Endothelial cell of umbilical vein (primary cell): Measurements from ENCODE around the gene USP46. TPM values are rescaled to one million over a fixed set of nuclear protein-coding genes. Genes with fewer than 3 reads are reported as not detected.

Experiments
- BruUV-seq: library from RNA; stranded (reverse); fragments of 400-500 nt; replicated peaks from 2 replicates; lab custom pipeline; 2021; lab: Mats Ljungman, UMichigan
- CTCF ChIA-PET: fragments of 300-600, 350-600 bp; sonication (Branson Sonifier 250); formaldehyde crosslinking; loops from one replicate; lab custom pipeline; 2021; ENCODE audit warnings: antibody characterized with exemption, inconsistent platforms; lab: Charles Lee
- POLR2A ChIA-PET: fragments of 300-600, 350-600 bp; sonication (Branson Sonifier 250); formaldehyde crosslinking; loops from one replicate; lab custom pipeline; 2021; ENCODE audit warnings: antibody characterized with exemption, inconsistent platforms; lab: Charles Lee
- DNase-seq: peaks from one replicate; pipeline ENCODE4 v3.0.0-alpha.2; 2011; ENCODE audit warnings: low read depth, low spot score
- FAIRE-seq: peaks from 2 replicates; lab custom pipeline; 2011; peaks lifted over from hg19 to GRCh38; lab: Jason Lieb, UNC
- H2AFZ ChIP-seq: 2 replicates; pipeline ENCODE4 v1.6.0; 2012; ENCODE audit warnings: low read depth, low read length, control low read depth, inconsistent platforms
- H3K27ac ChIP-seq: 2 replicates; pipeline ENCODE4 v1.5.1; 2011; ENCODE audit warnings: low read depth, mild to moderate bottlenecking, control low read depth, low read length, moderate library complexity; ENCODE audit not compliant: insufficient read depth
- H3K27me3 ChIP-seq, 2 experiments: 2 replicates each; pipeline versions ENCODE4 v1.6.0 to v1.6.1; 2011; ENCODE audit warnings: low read length in 2 of 2, mixed read lengths in 1 of 2; ENCODE audit not compliant: control insufficient read depth in 2 of 2, insufficient read depth in 2 of 2
- H3K36me3 ChIP-seq, 2 experiments: 2 replicates in 1 of 2; 3 replicates in 1 of 2; pipeline ENCODE4 v1.5.1; 2011; ENCODE audit warnings: low read length in 2 of 2, mild to moderate bottlenecking in 1 of 2, moderate library complexity in 1 of 2; ENCODE audit not compliant: control insufficient read depth in 2 of 2, insufficient read depth in 2 of 2; ENCODE audit errors: extremely low read depth in 1 of 2
- H3K4me1 ChIP-seq: 3 replicates; pipeline ENCODE4 v1.5.1; 2011; ENCODE audit warnings: mild to moderate bottlenecking, low read length; ENCODE audit not compliant: control insufficient read depth, insufficient read depth; ENCODE audit errors: extremely low read depth
- H3K4me2 ChIP-seq: 2 replicates; pipeline ENCODE4 v1.6.1; 2011; ENCODE audit warnings: low read length, control low read depth, mixed read lengths; ENCODE audit not compliant: insufficient read depth
- H3K4me3 ChIP-seq, 3 experiments: fragments of 200-600 bp in 1 of 3; sonication (generic), shearing (Covaris generic) in 1 of 3; replicated peaks in 1 of 3; 2 replicates each; pipeline ENCODE4 v1.5.1; 2011 to 2016; ENCODE audit warnings: control low read depth in 3 of 3, low read length in 3 of 3, mild to moderate bottlenecking in 2 of 3, inconsistent platforms in 1 of 3, low read depth in 1 of 3, moderate library complexity in 1 of 3; ENCODE audit not compliant: insufficient read depth in 1 of 3
- H3K79me2 ChIP-seq: 2 replicates; pipeline ENCODE4 v1.6.0; 2012; ENCODE audit warnings: low read length, inconsistent platforms; ENCODE audit not compliant: control insufficient read depth, insufficient read depth
- H3K9ac ChIP-seq: replicated peaks from 2 replicates; pipeline ENCODE3; 2011; ENCODE audit warnings: low read length, control low read depth; ENCODE audit not compliant: insufficient read depth; ENCODE audit errors: extremely low read depth
- H3K9me1 ChIP-seq: replicated peaks from 3 replicates; pipeline ENCODE4 v1.6.0; 2011; ENCODE audit warnings: mild to moderate bottlenecking, low read length; ENCODE audit not compliant: control insufficient read depth, insufficient read depth; ENCODE audit errors: extremely low read depth
- H3K9me3 ChIP-seq: replicated peaks from 2 replicates; pipeline ENCODE4 v1.5.1; 2012; ENCODE audit warnings: low read length, inconsistent platforms; ENCODE audit not compliant: control insufficient read depth, insufficient read depth
- H4K20me1 ChIP-seq: replicated peaks from 2 replicates; pipeline ENCODE3; 2011; ENCODE audit warnings: mild to moderate bottlenecking, low read length; ENCODE audit not compliant: control insufficient read depth, insufficient read depth; ENCODE audit errors: extremely low read depth
- EZH2 ChIP-seq: IDR thresholded peaks from 2 replicates; pipeline ENCODE4 v1.6.1; 2012; ENCODE audit warnings: borderline replicate concordance, low read depth, mild to moderate bottlenecking, moderate library complexity, low read length, inconsistent platforms; ENCODE audit not compliant: severe bottlenecking
- FOS ChIP-seq: IDR thresholded peaks from 2 replicates; pipeline ENCODE4 v1.6.1; 2011; ENCODE audit warnings: mild to moderate bottlenecking, low read length, moderate library complexity, borderline replicate concordance; ENCODE audit not compliant: insufficient read depth
- GATA2 ChIP-seq: IDR thresholded peaks from 2 replicates; pipeline ENCODE4 v1.7.0; 2011; ENCODE audit warnings: low read depth, mild to moderate bottlenecking, moderate library complexity, mixed read lengths, low read length; ENCODE audit not compliant: insufficient read length, insufficient read depth
- JUN ChIP-seq: IDR thresholded peaks from 2 replicates; pipeline ENCODE4 v1.6.1; 2011; ENCODE audit warnings: borderline replicate concordance, low read depth; ENCODE audit not compliant: insufficient read length, insufficient read depth
- MYC ChIP-seq: IDR thresholded peaks from one replicate; pipeline ENCODE4 v1.6.1; 2011; ENCODE audit warnings: mild to moderate bottlenecking, low read depth, low read length
- POLR2A ChIP-seq: IDR thresholded peaks from 2 replicates; pipeline ENCODE4 v1.6.1; 2012; ENCODE audit warnings: low read depth, mild to moderate bottlenecking, control low read depth, low read length
- POLR2AphosphoS5 ChIP-seq: IDR thresholded peaks from 2 replicates; pipeline ENCODE4 v1.6.1; 2012; ENCODE audit warnings: low read depth, mild to moderate bottlenecking, control low read depth, low read length, moderate library complexity; ENCODE audit not compliant: insufficient read depth
- dilution Hi-C: fragments of 300-500 bp; cut with MboI; formaldehyde crosslinking; loops from one replicate; pipeline ENCODE4 v1.15.0; 2019; ENCODE audit warnings: low sequenced_read_pairs; ENCODE audit not compliant: extremely low pct_ligation_motif_present
- intact Hi-C: fragments of 100-400 bp; cut with micrococcal nuclease; formaldehyde crosslinking; loops from one replicate; pipeline ENCODE4 v1.10.0; 2022
- polyA plus RNA-seq, 4 experiments: library from polyadenylated mRNA; depleted of rRNA in 3 of 4; stranded (reverse) in 3 of 4; unstranded in 1 of 4; fragments of >200 nt; gene quantifications; 2 replicates each; pipeline versions ENCODE4 v1.2.1 to v1.2.3, GENCODE V29; 2011 to 2012; ENCODE audit warnings: missing spikeins in 1 of 4
- total RNA-seq: library from RNA; stranded (reverse); gene quantifications from 2 replicates; pipeline ENCODE4 v1.2.3, GENCODE V29; 2021
- TF ChIP-seq, protein P1 (sequence below), 2 donors: IDR thresholded peaks; 1 replicate in 1 of 2; 2 replicates in 1 of 2; pipeline ENCODE4 v1.5.1; 2011; ENCODE audit warnings: low read length in 2 of 2, mild to moderate bottlenecking in 2 of 2, moderate library complexity in 2 of 2, control low read depth in 1 of 2, inconsistent platforms in 1 of 2, low read depth in 1 of 2; ENCODE audit not compliant: insufficient read depth in 1 of 2; ENCODE audit errors: extremely low read depth in 1 of 2
- TF ChIP-seq, protein P2 (sequence below): IDR thresholded peaks from 2 replicates; pipeline ENCODE4 v1.6.1; 2011; ENCODE audit not compliant: insufficient read depth, insufficient read length

Gene USP46
- total and polyA plus RNA-seq, 2 donors (not counting 3 experiments of a cell fraction or from before 2014, with no cell fraction given), result 5.2 to 23.7 TPM

DNA sequence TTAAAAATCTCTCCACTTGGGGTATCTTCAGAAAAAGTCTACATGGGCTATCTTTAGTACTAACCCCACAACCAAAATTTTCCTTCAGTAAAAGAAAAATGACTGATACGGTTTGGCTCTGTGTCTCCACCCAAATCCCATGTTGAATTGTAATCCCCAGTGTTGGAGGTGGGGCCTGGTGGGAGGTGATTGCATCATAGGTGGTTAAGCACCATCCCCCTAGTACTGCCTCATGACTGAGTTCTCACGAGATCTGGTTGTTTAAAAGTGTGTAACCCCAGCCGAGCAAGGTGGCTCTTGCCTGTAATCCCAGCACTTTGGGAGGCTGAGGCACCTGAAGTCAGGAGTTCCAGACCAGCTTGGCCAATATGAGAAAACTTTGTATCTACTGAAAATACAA, 66.8 kb downstream of the USP46 start:
- dilution Hi-C loops, result no loop called here
- Histone ChIP-seq H3K4me2 (no peak overlapping the region), H3K4me1 (peaks cover 17% of the 10 kb centered on the region), H3K27ac (no peak overlapping the region), H3K9me3 (no peaks in the 10 kb centered on the region), H3K9ac (no peak overlapping the region), H3K79me2 (no peaks in the 10 kb centered on the region), H2AFZ (no peak overlapping the region), H3K4me3 (no peak overlapping the region), H3K36me3 (peaks cover 2 to 6% of the 10 kb centered on the region in 2 experiments), H3K27me3 (no peaks in the 10 kb centered on the region), H4K20me1 (no peaks in the 10 kb centered on the region), H3K9me1 (no peaks in the 10 kb centered on the region)
- ChIA-PET CTCF (interaction anchor here (1.2 kb wide), 1 partner anchor 92 kb away, joined by 4 read pairs; no protein-coding TSS in a partner anchor), POLR2A (no interaction called here)
- DNase-seq, result no peak
- FAIRE-seq, result no peak
- intact Hi-C loops, result no loop called here
- BruUV-seq, result no TSS peak
- TF ChIP-seq GATA2 (no peak), POLR2AphosphoS5 (no peak), MYC (no peak), JUN (no peak), POLR2A (no peak), EZH2 (no peak), FOS (no peak)
- TF ChIP-seq, protein P1, sequence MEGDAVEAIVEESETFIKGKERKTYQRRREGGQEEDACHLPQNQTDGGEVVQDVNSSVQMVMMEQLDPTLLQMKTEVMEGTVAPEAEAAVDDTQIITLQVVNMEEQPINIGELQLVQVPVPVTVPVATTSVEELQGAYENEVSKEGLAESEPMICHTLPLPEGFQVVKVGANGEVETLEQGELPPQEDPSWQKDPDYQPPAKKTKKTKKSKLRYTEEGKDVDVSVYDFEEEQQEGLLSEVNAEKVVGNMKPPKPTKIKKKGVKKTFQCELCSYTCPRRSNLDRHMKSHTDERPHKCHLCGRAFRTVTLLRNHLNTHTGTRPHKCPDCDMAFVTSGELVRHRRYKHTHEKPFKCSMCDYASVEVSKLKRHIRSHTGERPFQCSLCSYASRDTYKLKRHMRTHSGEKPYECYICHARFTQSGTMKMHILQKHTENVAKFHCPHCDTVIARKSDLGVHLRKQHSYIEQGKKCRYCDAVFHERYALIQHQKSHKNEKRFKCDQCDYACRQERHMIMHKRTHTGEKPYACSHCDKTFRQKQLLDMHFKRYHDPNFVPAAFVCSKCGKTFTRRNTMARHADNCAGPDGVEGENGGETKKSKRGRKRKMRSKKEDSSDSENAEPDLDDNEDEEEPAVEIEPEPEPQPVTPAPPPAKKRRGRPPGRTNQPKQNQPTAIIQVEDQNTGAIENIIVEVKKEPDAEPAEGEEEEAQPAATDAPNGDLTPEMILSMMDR (IDR thresholded peaks at IDR 0.05; ENCODE audit: extremely low read depth in 1 of 2, insufficient read depth in 1 of 2, low read depth in 1 of 2, low read length in 2 of 2), result no peak
- TF ChIP-seq, protein P2, sequence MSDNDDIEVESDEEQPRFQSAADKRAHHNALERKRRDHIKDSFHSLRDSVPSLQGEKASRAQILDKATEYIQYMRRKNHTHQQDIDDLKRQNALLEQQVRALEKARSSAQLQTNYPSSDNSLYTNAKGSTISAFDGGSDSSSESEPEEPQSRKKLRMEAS, result no peak
